ENCODE measurements around the gene PAQR6.

Gene PAQR6

GRCh38 chr1:156263288-156263655 is 15.4 kb upstream of the PAQR6 start:
- DNase-seq (ENCODE audit: low read depth): no peak

DNA sequence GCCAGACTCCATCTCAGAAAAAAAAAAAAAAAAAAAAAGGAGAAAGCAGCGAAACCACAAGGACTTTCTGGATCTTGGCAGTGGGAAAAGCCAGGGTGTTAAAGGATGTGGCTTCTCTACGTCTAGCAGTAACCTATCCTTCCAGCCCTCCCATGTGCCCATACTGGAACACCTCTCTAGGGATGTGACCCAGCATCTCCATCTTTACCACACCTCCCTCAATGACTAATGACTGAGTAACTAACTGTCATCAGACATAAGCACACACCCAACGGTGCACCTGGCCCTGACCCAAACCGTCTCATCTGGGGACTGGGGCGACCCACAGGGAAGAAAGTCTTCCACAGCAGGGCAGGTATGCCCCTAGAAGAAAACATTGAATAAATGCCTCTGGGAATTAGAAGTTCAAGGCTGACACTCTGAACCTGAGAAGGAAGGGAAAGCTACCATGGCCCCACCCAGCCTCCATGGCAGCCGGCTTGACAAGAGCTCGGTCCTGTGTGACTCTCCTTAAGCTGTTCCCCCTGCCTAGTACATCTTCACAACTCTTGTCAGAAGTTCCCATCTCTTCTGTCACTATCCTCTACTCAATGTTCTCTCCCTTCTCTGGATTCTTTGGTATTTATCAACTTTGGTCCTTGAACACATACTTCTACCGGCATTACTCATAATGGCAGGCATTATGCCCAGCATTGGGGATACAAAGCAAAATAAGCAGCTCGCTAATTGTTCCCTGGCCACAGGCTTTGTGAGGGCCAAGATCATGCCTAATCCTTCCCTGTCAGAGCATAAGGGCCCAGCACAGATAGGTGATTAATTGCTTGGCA is 14.8 kb upstream of the PAQR6 start:
- no peak for DNase-seq (ENCODE audit: low read depth)

GRCh38 chr1:156260896-156261295 is 13.0 kb upstream of the PAQR6 start:
- no peak for DNase-seq (ENCODE audit: low read depth)

GRCh38 chr1:156259805-156260204 is 11.9 kb upstream of the PAQR6 start:
- no peak for DNase-seq (ENCODE audit: low read depth)

DNA sequence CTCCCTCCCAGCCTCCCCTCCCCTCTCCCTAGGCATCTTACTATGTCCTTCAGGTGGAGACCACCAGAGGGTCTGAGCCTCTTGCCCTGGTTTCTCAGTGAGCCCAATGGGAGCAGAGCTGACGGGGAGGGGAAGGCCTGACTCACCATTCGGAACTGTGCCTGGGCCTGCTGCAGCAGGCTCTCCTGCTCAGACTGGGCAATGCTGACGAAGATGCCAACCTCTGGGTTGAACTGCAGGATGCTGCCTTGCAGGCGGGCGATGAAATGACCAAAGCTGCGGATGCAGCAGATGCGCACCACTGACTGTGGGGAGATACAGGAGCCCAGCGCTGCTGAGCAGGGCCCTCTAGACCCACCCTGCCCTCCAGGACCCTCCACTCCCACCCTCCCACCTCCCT is 11.0 kb upstream of the PAQR6 start:
- DNase-seq (ENCODE audit: low read depth): no peak

- DNase-seq (ENCODE audit: low read depth): no peak
Measured at GRCh38 chr1:156257711-156258110, 9.9 kb upstream of the PAQR6 start.

DNA sequence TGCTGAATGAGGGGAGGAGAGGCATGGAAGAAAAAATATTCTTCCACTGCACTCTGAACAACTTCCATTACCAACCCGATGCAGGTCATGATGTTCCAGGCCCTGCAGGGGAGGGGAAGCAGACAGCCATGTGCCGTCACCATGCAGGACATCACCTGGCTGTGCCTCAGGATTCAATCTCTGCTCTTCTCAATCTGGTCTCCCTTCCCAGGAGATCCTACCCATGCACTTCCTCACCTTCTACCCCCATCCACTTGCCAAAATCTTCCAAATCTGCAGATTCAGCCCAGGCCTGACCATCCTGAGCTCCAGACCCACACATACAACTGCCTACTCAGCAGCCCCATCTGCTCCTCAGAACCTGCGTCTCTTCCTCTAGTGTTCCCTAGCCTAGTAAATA is 5.8 kb upstream of the PAQR6 start:
- DNase-seq (ENCODE audit: low read depth): no peak

DNA sequence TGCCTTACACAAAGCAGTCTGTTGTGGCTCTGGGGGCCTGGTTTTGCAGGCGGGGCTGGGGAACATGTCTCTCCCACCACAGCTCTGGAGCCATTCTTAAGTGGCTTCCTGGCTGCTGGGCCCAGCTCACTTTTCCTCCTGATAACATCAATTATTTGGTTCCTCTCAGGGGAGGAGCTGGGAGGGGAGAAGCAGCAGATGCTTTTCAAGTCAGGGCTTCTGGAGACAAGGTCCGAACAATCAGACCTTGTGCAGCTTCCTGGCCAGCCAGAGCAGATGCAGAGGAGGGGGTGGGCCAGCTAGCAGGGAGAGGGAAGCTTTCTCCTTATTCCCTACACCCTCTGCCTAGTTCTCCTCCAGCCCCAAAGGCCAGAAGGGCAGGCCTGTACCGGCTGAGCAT is 3.7 kb upstream of the PAQR6 start:
- DNase-seq (ENCODE audit: low read depth): no peak

GRCh38 chr1:156249593-156249992 is 1.7 kb upstream of the PAQR6 start:
- DNase-seq (ENCODE audit: low read depth): no peak

DNA sequence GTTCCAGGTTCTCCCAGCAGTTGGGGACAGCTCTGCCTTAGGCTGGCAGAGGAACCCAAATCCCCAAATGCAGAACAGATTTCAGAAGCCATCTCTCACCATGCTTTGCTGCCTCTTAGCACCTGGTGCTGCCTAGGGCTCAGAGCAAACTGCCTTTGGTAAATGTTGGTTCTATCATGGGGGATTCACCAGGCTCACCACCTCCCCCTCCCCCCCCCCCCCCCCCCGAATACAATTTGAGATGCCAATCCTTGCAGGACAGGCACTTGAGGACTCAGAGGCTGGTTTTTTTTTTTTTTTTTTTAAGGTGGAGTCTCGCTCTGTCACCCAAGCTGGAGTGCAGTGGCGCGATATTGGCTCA is 447 bp upstream of the PAQR6 start:
- DNase-seq (ENCODE audit: low read depth): no peak

- no peak for DNase-seq (ENCODE audit: low read depth)
Measured at GRCh38 chr1:156246781-156247459, 936 bp downstream of the PAQR6 start.

DNA sequence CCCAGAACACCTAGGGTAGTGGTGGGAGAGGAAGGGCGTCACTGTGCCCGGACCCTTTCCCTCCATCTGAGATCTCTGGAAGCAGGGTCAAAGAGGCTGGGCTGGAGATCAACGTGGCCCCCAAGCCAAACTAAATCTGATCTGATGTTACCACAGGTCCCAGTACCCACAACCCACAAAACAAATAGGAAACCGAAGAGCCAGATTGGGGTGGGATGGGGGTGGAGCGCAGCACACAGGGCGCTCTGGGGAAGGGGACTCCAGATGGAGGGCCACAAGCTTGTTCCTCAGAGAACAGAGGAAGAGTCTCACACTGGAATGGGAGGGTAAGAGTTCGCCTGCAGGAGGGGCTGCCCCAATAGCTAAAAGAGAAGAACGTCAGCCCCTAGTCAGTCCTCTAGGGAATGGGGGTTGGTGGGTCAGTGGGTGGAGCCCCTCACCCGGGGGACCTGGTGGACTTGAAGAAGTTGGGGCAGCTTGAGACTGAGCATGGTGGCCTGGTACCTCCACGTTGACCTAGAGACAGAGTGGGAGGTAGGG is 1.5 kb downstream of the PAQR6 start:
- DNase-seq (ENCODE audit: low read depth): no peak

GRCh38 chr1:156245451-156246232 is 2.2 kb downstream of the PAQR6 start:
- no peak for DNase-seq (ENCODE audit: low read depth)

DNA sequence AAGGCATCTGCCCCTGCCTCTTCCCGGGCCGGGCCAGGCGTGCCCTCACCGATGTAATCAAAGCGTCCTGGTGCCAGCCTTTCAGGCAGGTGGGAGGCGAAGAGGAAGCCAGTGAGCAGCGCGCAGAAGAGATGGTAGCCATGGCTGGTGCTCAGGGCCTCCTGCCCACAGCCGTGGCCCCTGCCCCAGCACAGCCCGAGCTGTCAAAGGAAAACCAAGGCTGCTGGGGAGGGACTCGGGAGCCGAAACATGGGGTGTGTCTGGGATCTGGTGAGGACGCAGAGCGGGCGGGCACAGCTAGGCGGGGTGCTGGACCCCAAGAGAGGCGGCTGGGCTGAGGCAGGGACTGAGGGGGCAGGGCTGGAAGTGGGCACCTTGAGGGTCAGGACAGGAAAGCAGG is 3.1 kb downstream of the PAQR6 start:
- no peak for DNase-seq (ENCODE audit: low read depth)

GRCh38 chr1:156244126-156244525 is 3.7 kb downstream of the PAQR6 start:
- no peak for DNase-seq (ENCODE audit: low read depth)

GRCh38 chr1:156242738-156243137 is 5.1 kb downstream of the PAQR6 start:
- DNase-seq (ENCODE audit: low read depth): no peak

GRCh38 chr1:156241926-156242325 is 5.9 kb downstream of the PAQR6 start, which contains the start of gene BGLAP:
Gene BGLAP (plus strand): TSS chr1:156242184. CDS start chr1:156242232, 48 bp downstream.
- DNase-seq (ENCODE audit: low read depth): no peak

- DNase-seq (ENCODE audit: low read depth): no peak
Measured at GRCh38 chr1:156241311-156241811, 6.5 kb downstream of the PAQR6 start.

GRCh38 chr1:156238248-156238647 is 9.6 kb downstream of the PAQR6 start:
- DNase-seq (ENCODE audit: low read depth): no peak

DNA sequence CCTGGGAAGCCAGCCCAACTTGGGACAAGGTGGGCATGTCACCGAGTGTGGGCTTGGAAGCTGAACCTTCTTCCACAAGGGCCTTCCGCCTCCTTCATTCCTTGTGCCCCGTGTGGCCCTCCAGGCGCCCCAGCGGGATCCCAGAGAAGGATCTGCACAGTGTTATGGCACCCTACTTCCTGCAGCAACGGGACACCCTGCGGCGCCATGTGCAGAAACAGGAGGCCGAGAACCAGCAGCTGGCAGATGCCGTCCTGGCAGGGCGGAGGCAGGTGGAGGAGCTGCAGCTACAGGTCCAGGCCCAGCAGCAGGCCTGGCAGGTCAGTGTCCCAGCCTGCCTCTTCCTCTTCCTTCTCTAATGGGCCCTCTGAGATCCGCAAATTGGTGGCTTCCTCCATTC is 11.7 kb downstream of the PAQR6 start:
- no peak for DNase-seq (ENCODE audit: low read depth)

DNA sequence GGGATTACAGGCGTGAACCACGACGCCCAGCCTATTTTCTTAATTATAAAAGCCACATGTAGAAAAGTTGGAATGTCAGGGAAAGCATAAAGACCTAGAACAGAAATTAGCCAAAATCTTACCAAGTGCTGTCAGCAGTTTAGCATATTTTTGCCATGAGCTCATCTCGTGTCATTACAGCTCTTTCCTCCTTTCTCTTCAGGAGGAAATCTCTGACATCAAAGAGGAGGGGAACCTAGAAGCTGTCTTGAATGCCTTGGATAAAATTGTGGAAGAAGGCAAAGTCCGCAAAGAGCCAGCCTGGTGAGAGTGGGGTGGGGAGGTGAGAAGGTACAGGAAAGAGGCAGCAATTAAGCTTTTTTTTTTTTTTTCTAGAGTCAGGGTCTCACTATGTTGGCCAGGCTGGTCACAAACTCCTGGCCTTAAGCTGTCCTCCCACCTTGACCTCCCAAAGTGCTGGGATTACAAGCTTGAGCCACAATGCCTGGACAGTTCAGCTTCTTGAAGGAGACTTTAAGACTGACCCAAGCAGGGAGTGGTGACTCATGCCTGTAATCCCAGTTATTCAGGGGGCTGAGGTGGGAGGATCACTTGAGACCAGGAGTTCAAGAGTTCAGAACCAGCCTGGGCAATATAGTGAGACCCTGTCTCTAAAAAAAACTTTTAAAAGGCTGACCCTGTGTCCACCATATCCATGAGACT is 14.3 kb downstream of the PAQR6 start:
- DNase-seq (ENCODE audit: low read depth): no peak

Measured in T follicular helper cell (primary cell).